NOMO-1 treated with dmso at 0.1 percent for 144 hours (cell line): ENCODE data around the gene ARHGEF16.

Experiments used
- DNase-seq: peaks from one replicate; lab custom pipeline; 2025; ENCODE audit not compliant: unreplicated experiment; lab: John Stamatoyannopoulos, UW

The ARHGEF16 gene

DNA sequence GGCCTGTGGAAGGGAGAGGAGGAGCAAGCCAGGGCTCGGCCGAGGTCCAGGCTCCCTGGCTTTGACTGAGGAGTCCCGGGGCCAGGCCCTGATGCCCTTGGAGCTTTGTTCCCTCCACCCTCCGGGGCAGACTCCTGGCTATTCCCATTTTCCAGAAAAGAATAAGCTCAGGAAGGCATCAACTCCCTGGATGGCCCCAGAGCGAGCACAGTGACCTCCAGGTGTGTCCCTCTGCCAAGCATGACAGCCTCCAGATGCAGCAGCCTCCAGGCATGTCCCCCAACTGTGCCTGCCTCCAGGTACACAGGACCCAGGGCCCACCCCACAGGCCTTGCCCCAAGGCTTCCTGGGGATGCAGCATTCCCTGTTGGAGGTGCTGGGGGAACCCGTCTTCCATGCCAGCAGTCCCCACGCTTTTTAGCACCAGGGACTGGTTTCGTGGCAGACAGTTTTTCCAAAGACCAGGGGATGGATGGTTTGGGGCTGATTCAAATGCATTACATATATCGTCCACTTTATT is 15.7 kb upstream of the ARHGEF16 start:
- DNase-seq, result no peak

DNA sequence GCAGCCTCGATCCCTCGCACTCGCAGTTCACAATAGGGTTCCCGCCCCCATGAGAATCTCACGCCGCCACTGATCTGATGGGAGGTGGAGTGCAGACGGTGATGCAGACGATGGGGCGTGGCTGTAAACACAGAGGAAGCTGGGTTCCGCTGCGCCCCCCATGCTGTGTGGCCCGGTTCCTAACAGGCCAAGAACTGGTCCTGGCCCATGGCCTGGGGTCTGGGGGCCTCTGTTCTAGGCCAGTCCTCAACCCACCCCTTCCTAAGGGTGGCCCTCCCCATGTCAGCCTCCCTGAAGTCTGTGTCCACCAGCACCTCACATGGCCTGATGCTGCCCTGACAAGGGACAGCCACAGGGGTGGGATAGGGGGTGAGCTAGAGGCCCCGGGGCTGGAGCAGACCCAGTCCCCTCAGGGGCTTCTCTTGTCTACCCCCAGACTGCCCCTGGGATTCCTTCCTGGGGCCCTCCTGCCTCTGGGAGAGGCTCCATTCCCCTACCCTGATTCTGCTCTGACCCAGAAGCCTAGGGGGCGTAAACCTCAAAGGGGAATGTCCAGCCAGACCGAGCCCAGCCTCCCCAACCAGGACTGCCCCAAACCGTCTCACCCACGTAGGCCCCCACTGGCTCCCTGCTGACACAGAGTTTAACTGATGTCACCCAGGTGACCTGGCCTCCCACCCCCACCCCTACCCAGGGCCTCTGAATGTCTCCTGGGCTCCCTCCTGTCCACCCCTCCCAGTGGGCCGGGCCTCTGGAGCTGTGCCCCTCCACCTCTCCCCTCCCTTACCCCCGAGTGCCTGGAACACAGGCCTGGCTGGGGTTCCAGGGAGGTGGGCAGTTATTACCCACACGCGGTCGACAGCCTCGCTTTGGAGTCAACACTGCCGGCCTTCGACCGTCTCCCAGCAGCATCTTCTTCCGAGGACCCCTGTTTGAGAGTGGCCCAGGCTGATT is 14.8 kb upstream of the ARHGEF16 start:
- DNase-seq, result no peak

DNA sequence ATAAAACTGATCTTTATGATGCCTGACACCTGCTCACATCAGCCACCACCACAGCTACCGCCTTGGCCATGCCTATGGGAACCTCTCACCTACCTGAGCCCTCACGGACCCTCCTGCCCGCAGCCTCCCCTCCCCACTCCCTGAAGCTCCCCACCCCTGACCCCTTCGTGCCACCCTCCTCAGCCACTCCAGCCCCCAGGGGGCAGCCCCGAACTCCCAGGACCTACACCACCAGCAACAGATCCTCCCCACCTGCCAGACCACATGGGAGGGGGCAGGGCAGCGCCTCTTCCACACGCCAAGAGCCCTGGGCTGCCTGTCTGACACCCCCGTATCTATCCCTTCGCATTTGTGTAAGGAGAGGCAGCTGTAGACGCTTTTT is 14.2 kb upstream of the ARHGEF16 start:
- DNase-seq, result no peak

DNA sequence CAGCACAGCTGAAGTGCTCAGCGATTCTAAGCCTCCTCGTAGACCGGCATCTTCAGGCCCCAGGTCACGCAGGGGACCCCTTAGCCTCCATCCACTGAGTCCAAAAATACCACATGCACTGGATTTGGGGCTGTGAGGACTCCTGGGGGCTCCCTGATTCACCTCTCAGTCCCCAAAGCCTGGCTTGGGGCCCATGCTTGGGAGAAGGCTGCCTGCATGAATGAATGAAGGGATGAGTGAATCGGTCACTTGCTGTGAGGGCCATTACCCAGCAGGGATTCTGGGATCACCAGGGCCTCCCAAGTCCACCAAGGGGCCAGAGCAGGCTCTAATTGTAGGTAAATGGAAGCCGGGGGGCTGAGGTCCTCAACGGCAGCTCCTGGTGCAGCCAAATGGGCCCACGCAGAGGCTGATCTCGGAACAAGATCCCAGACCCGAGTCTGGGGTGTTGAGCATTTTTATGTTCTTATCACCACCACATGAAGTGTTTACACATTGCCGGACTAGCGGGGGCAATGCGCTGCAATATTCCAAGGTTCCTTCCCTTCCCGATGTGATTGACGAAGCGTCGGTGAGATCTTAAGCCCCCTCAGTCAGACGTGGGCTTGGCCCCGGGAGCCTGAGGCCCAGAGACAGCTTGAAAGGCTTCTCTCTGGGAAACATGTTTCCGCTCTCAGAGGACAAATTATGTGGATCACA is 13.6 kb upstream of the ARHGEF16 start:
- DNase-seq, result no peak

DNA sequence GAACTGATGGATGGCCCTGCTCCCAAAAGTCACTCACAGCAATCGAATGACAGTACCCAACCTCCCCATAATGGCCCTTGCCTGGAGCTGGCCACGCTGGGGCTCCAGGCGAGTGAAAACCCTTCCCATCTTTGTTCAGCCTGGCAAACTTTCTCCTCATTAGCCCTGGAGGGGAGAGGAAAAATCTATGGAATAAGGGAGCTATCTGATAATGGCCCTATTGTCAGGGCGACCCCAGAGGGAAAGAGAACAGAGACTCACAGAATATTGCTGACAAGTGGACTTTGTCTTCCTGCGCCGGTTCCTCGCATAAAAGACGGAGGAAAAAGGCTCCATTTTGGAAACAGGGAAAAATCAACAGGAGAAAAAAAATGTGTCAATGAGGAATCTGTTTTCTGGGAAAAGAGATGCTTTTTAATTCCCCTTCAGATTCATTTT is 13.0 kb upstream of the ARHGEF16 start:
- DNase-seq, result no peak

DNA sequence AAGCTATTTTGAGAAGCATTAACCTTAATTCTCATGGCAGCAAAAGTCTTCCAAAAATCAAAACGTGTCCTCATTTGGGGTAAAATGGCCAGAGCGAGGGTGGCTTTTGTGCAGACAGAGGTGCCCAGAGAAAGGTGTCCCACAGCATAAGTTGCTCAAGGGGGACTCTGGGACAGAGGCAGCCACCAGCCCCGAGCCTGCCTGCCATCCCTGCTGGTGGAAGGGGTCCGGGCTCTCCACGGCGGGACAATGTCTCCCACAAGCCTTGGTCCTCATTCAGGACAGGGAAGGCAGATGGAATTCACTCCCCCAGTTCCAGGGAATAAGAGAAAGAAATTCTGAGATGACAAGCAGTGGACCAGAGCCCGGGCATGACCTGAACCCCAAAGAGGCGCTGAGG is 12.6 kb upstream of the ARHGEF16 start:
- DNase-seq, result no peak

DNA sequence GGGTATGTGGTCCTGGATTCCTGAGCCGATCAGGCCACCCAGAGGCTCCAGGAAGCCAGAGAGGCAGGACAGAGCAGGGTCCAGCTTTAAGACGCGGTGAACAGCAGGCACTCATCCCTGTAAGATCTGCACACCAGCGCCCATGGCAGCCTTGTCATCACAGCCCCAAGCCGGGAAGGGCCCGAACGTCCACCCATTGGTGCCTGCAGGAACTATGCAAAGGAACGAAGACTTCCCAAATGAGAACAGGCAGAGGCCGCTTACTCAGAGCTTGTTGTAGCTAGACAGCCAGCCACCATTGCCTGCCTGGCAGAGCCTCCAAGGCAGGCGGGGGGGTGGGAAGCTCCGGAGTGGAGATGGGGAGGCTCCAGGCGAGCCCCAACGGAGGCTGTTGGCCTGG is 12.1 kb upstream of the ARHGEF16 start:
- DNase-seq, result no peak

DNA sequence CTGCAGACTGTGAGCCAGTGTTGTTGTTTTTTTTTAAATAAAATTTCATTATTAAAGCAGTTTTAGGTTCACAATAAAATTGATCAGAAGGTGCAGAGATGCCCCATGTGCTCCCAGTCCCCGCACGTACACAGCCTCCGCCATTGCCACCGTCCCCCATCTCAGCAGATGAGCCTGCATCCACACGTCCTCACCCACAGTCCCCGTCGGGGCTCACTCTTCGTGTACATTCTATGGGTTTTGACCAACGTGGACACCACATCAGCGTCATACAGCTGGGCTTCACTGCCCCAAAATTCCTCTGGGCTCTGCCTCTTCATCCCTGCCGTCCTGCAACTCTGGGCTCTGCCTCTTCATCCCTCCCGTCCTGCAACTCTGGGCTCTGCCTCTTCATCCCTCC is 11.6 kb upstream of the ARHGEF16 start:
- DNase-seq, result no peak

DNA sequence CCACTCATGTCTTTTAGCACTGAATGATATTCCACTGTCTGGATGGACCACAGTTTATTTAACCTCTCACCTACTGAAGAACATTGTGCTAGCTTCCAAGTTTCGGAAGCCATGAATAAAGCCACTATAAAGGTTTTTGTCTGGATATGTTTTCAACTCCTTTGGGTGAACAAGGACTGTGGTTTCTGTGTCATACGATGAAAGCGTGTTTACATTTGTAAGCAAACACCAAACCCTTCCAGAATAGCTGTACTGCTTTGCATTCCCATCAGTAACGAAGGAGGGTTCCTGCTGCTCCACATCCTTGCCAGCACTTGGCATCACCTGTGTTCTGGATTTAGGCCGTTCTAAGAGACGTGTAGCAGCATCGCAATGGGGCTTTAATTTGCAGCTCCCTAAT is 10.7 kb upstream of the ARHGEF16 start:
- no peak for DNase-seq

DNA sequence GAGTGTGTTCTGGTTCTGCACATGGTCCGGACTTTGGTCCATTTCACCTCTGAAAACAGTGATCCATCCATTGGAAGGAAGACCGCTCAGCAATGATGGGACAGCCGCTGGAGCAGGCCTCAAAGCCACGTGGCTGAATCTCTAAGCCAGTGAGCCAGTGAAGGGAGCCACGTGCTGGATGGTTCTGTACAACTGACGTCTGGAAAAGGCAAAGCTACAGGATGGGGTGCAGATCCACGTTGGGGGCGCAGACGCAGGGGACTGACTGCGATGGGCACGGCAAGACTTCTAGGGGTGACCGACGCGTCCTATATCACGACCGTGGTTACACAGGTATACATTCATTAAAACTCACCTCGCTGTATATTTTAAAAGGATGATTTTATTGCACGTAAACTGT is 10.2 kb upstream of the ARHGEF16 start:
- DNase-seq, result no peak

DNA sequence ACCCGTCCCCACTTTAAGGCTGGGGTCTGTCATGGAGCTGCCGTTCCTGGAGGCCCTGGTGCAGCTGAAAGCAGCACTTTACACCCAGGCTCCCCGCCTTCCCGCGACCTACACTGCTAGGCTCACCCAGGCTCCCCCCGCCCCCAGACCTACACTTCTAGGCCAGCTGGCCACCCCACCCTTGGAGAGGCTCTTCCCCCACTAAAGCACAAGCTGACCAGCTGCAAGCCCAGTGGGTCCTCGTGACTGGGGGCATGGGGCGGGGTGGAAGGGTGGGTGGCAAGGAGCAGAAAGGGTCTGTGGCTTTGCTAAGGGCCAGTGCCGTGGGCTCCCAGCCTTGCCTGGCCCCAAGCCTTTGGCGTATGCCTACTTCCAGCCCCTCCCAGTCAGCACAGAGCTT is 9.7 kb upstream of the ARHGEF16 start:
- DNase-seq, result no peak

DNA sequence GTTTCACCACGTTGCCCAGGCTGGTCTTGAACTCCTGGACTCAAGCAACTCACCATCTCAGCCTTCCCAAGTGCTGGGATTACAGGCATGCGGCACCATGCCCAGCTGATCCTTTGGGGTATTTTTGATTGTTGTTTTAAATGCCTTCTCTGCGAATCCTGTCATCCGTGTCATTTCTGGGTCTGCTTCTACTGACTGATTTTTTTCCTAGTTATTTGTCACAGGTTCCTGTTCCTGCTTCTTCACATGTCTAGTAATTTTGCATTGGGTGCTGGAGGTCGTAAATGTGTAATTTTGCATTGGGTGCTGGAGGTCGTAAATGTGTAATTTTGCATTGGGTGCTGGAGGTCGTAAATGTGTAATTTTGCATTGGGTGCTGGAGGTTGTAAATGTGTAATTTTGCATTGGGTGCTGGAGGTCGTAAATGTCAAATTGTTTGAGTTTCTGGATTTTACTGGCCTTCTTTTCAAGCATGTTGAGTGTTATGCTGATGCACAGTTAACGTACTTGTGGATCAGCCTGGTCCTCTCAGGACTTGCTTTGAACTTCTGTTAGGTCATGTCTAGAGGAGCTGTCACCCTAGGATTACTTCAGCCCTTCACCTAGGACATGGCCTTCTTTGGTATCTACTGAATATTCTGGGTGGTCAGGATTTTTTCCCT is 4.1 kb upstream of the ARHGEF16 start:
- DNase-seq, result no peak

DNA sequence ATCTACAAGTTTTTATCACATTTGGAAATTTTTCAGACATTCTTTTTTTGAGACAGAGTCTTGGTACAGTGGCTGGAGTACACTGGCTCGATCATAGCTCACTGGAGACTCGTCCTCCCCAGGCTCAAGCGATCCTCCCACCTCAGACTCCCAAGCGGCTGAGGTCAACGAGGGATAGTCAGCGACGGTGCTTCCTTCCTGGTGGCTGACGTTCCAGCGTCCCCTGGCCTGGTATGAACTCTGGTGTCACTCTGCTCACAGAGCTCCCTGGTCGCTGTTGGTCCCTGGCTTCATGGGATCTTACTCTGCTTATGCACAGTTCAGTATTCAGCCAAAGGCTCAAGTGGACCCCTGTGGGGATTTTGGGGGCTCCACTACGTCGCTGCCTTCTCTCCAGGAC is 3.5 kb upstream of the ARHGEF16 start:
- DNase-seq, result no peak

DNA sequence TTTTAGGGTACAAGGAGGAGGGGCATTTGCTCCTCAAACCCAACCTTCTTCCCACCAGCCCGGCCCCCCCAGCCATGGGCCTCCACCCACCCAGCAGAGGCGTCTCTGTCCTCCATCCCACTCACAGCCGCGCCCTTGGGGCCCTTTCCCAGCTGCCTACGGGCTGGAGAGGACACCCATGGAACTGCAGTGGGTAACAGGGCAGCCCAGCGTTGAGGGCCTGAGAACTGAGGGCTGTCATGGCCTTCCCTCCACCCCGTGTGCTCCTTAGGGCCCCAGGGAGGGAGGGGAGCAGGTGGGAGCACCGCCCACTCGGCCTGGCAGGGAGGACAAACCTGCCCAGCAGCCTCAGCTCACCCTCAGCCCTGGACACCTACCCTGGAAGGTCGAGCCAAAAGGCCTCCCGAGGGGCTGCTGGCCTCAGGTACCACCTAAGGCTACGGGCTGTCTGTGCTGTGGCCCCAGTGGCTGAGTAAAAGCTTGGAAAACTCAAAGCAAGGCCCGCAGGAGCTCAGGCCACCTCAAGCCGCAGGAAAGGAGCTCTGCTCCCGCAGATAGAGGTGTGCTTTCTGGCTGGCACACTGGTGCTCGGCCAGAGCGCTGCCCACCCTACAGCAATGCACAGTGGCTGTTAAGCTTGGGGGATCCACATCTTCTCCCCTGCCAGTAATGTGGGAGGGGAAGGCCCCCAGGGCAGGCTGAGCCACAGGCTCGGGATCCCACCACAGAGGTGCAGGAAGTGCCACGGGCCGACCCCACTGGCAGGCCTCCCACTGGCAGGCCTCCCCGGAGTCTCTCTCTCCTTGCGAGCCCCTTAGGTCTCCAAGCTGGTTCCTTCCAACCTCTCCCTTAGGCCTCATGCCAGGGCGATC is 2.2 kb upstream of the ARHGEF16 start:
- no peak for DNase-seq

DNA sequence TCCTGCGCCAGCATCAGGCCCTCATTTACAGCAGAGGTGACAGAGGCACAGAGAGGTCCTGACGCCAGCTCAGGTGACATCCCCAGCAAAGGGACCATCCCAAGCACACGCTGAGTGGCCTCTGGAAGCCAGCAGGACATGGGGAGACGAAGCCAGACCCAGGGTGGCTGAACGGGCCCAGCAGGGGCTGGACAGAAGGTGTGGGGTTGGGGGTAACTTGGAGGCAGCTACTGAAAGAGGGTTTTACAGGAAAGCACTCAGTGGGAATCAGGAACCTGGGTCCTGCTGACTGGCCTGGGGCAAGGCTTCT is 1.6 kb upstream of the ARHGEF16 start:
- no peak for DNase-seq

DNA sequence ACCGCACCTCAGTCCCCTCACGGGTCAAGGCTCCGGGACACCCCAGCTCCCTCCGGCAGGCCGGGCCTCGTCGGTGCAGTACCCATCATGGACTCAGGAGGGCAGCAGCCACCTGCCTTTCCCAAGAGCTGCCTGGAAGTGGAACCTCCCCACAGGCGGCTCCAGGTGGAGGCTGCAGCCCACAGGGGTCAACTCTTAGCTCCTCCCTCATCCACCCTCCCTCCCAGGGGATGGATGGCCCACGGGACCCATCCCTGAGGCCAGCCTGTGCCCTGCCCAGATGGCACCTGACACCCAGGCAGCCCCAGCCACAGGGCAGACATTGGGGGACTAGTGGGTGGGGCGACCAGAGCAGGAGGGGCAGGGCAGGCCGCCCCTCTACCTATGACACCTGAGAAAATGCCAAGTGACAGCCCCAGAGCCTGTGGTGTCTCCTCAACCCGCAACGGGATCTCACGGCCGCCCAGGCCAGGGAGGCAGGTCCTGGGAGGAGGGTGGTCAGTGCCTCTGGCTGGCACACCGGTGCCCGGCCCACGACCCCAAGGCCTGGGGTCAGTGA is 1.2 kb upstream of the ARHGEF16 start:
- no peak for DNase-seq

DNA sequence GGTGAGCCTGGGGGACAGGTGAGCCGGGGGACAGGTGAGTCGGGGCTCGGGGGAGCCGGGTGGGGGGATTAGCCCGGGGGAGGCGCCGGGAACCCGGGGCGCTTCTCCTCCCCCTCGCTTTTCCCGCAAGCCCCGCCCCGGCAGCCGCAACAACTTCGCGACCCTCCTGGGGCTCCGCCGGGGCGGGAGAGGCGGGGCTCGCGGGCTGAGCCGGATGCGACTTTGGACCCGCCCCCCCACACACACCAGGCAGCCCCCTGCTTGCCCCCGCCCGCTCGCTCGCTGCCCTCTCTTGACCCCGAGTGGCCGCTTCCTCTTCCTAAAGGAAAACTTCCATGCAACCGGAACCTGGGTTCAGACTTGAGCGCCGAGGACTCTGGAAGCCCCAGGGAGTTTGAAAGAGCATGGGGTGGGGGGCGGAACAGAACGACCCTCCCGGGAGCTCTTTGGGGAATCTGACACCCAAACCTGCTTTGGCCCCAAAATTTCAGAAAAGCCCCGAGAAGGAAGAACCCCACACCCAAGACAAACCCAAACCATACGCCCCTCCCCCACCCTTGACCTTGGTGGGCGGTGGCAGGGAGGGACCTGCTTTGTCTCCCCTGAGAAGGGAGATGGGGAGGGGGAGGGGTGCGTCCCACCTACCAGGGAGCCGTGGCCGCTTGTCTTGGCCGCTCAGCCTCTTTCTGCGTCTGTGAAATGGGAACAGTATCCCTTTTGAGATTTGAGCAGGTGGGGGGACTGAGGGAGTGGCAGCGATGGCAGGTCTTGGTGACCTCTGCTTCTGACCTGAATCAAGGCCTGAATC is 550 bp downstream of the ARHGEF16 start:
- no peak for DNase-seq

DNA sequence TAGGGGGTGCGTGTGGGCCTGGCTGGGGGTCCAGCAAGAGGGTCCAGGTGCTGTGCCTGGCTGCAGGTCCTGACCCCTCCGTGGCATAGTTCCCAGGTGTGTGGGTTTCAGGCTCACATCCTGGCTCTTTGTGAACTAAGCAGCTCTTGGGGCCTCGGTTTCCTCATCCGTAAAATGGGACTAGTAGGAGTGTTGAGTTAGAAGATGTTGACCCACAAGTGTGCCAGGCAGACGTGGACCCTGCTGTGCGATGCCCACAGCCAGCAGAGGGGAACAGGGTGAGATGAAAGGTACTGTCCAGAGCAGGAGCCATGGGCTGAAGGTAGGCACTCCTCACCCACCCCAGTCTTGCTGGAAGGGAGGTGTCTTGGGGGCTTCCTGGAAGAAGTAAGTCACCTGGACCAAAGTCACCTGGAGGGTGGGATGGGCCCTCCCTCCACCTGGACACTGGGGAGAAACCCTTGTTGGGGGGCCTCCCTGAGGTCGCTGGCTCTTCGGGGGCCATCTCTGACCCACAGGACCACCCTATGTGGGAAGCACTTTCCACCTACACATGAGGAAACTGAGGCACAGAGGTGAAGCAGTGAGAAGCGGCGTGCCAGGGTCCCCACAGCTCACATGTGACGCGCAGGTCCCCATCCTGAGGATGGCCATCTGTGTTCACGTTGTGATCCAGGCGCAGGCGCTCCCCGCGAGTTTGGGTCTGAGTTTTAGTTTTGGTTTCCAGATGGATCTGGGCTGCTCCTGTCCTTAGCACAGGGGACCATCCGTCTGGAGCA is 1.4 kb downstream of the ARHGEF16 start:
- DNase-seq, result no peak

DNA sequence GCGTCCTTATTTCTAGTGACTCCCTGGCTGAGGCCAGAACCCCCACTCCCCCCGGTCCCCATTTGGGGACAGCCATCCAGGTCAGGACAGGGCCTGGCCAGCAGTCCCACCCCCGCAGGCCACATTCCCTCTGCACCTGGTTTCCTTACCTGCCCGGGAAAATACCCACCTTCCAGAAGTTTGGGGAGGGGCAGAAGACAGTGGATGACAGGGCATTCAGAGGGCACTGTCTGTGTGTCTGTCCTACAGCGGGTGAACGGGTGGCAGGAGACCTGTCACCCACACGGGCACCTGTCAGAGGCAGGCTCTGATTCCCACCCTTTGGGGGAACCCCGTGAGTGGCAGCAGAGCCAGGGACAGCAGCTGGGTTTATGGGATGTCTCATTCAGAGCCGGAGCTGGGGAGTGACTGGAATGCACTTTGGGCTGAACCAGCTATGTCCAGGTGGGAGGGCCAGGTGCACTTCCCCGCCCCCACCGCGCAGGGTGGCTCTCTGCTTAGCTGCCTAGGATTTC is 2.0 kb downstream of the ARHGEF16 start:
- DNase-seq, result no peak
